ENCODE data around the gene SLC9C1.

- TF ChIP-seq, protein P1, sequence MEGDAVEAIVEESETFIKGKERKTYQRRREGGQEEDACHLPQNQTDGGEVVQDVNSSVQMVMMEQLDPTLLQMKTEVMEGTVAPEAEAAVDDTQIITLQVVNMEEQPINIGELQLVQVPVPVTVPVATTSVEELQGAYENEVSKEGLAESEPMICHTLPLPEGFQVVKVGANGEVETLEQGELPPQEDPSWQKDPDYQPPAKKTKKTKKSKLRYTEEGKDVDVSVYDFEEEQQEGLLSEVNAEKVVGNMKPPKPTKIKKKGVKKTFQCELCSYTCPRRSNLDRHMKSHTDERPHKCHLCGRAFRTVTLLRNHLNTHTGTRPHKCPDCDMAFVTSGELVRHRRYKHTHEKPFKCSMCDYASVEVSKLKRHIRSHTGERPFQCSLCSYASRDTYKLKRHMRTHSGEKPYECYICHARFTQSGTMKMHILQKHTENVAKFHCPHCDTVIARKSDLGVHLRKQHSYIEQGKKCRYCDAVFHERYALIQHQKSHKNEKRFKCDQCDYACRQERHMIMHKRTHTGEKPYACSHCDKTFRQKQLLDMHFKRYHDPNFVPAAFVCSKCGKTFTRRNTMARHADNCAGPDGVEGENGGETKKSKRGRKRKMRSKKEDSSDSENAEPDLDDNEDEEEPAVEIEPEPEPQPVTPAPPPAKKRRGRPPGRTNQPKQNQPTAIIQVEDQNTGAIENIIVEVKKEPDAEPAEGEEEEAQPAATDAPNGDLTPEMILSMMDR (IDR thresholded peaks at IDR 0.05) = no peak
- TF ChIP-seq POLR2A (IDR thresholded peaks at IDR 0.05) (no peak), POLR2AphosphoS5 (IDR thresholded peaks at IDR 0.05) (no peak)
Measured at GRCh38 chr3:112230033-112230432, 64.0 kb downstream of the SLC9C1 start.
